Thymus (tissue), 11 donors: Measurements from ENCODE around the gene PROM1. TPM values are rescaled to one million over a fixed set of nuclear protein-coding genes. Genes with fewer than 3 reads are reported as not detected.

Source experiments
- DNase-seq, 9 donors: peaks; one replicate each; pipeline ENCODE4 v3.0.0-alpha.2; 2013; ENCODE audit warnings: low spot score in 9 of 9, low read depth in 6 of 9, missing footprints in 1 of 9
- H3K27ac ChIP-seq, 2 donors: one replicate each; pipeline ENCODE4 v1.5.1; 2013; ENCODE audit warnings: control low read depth in 1 of 2, low read depth in 1 of 2, low read length in 1 of 2, mild to moderate bottlenecking in 1 of 2, moderate library complexity in 1 of 2
- H3K27me3 ChIP-seq, 2 donors: one replicate each; pipeline ENCODE4 v1.5.1; 2013; ENCODE audit warnings: low read length in 1 of 2; ENCODE audit not compliant: control insufficient read depth in 2 of 2, insufficient read depth in 1 of 2
- H3K36me3 ChIP-seq, 2 donors: one replicate each; pipeline ENCODE4 v1.5.1; 2013; ENCODE audit warnings: low read length in 1 of 2, mild to moderate bottlenecking in 1 of 2, moderate library complexity in 1 of 2; ENCODE audit not compliant: control insufficient read depth in 2 of 2, insufficient read depth in 2 of 2
- H3K4me1 ChIP-seq, 2 donors: one replicate each; pipeline ENCODE4 v1.5.1; 2013; ENCODE audit warnings: low read length in 2 of 2; ENCODE audit not compliant: control insufficient read depth in 2 of 2, insufficient read depth in 2 of 2
- H3K4me3 ChIP-seq, 2 donors: one replicate each; pipeline ENCODE4 v1.5.1; 2013; ENCODE audit warnings: low read length in 2 of 2, control low read depth in 1 of 2, mild to moderate bottlenecking in 1 of 2
- H3K9me3 ChIP-seq, 2 donors: one replicate each; pipeline ENCODE4 v1.5.1; 2013; ENCODE audit warnings: low read length in 1 of 2, mild to moderate bottlenecking in 1 of 2; ENCODE audit not compliant: control insufficient read depth in 2 of 2, insufficient read depth in 1 of 2
- WGBS: extraction: QIAGEN DNeasy Blood & Tissue Kit; methylation state at CpG from one replicate; pipeline ENCODE4 v1.1.7; 2013; 5-methylcytosine and 5-hydroxymethylcytosine counted together
- polyA plus RNA-seq: library from polyadenylated mRNA; stranded (reverse); fragments of 200-250 nt; gene quantifications from one replicate; pipeline ENCODE4 v1.2.3, GENCODE V29; 2013
- total RNA-seq: library from RNA; stranded (reverse); fragments of 120-200 nt; gene quantifications from one replicate; pipeline ENCODE4 v1.2.4, GENCODE V29; 2013
- donor health status: healthy.

Gene PROM1
- total and polyA plus RNA-seq, 2 donors: 1.0 to 1.1 TPM

- H3K4me1 ChIP-seq: peaks cover 11 to 14% of the 10 kb centered on the region in 2 donors
- WGBS: 54% methylated on average over 7 of the region's 7 CpGs
- no peaks in the 10 kb centered on the region for H3K27me3 ChIP-seq
- H3K4me3 ChIP-seq: no peak overlapping the region
- H3K36me3 ChIP-seq: no peaks in the 10 kb centered on the region
- peaks cover 0 to 3% of the 10 kb centered on the region in 2 donors for H3K9me3 ChIP-seq
- peak overlapping the region in 1 of 2 donors; percentile 75 for H3K27ac ChIP-seq
- DNase-seq: no peak
These were observed 39.7 kb upstream of the PROM1 start for GRCh38 chr4:16123356-16124084.

- H3K4me1 ChIP-seq: peaks cover 11 to 14% of the 10 kb centered on the region in 2 donors
- peak in 5 of 9 donors; percentile 5 to 38 (median 17) for DNase-seq
- peaks cover 0 to 3% of the 10 kb centered on the region in 2 donors for H3K9me3 ChIP-seq
- no peaks in the 10 kb centered on the region for H3K27me3 ChIP-seq
- peak overlapping the region in 1 of 2 donors; percentile 75 for H3K27ac ChIP-seq
- no peak overlapping the region for H3K4me3 ChIP-seq
- WGBS: 11% methylated on average over 5 of the region's 5 CpGs
- H3K36me3 ChIP-seq: no peaks in the 10 kb centered on the region
These were observed 39.0 kb upstream of the PROM1 start for GRCh38 chr4:16122784-16123183.

- 78% methylated on average over 4 of the region's 4 CpGs for WGBS
- Histone ChIP-seq H3K9me3 (peaks cover 0 to 3% of the 10 kb centered on the region in 2 donors), H3K36me3 (no peaks in the 10 kb centered on the region), H3K27me3 (no peaks in the 10 kb centered on the region), H3K4me1 (peaks cover 11 to 14% of the 10 kb centered on the region in 2 donors), H3K27ac (no peak overlapping the region), H3K4me3 (no peak overlapping the region)
- DNase-seq: no peak
These were observed 38.5 kb upstream of the PROM1 start for GRCh38 chr4:16122308-16122711.

- peaks cover 11 to 14% of the 10 kb centered on the region in 2 donors for H3K4me1 ChIP-seq
- peaks cover 0 to 3% of the 10 kb centered on the region in 2 donors for H3K9me3 ChIP-seq
- DNase-seq: peak in 1 of 9 donors; percentile 5
- H3K36me3 ChIP-seq: no peaks in the 10 kb centered on the region
- no peak overlapping the region for H3K4me3 ChIP-seq
- no peaks in the 10 kb centered on the region for H3K27me3 ChIP-seq
- H3K27ac ChIP-seq: no peak overlapping the region
- WGBS: 94% methylated on average over 4 of the region's 4 CpGs
These were observed 36.9 kb upstream of the PROM1 start for GRCh38 chr4:16120720-16121119.

- no peak for DNase-seq
- Histone ChIP-seq H3K27ac (no peak overlapping the region), H3K9me3 (peaks cover 0 to 3% of the 10 kb centered on the region in 2 donors), H3K4me3 (no peak overlapping the region), H3K36me3 (no peaks in the 10 kb centered on the region), H3K4me1 (peaks cover 11 to 14% of the 10 kb centered on the region in 2 donors), H3K27me3 (no peaks in the 10 kb centered on the region)
- whole genome bisulfite sequencing: 83% methylated on average over 4 of the region's 4 CpGs
These were observed 36.2 kb upstream of the PROM1 start for GRCh38 chr4:16119981-16120380.

- H3K9me3 ChIP-seq: peaks cover 0 to 3% of the 10 kb centered on the region in 2 donors
- H3K4me3 ChIP-seq: no peak overlapping the region
- DNase-seq: no peak
- no peak overlapping the region for H3K27ac ChIP-seq
- H3K27me3 ChIP-seq: no peaks in the 10 kb centered on the region
- 93% methylated on average over 2 of the region's 2 CpGs for WGBS
- H3K36me3 ChIP-seq: no peaks in the 10 kb centered on the region
- H3K4me1 ChIP-seq: peaks cover 7% of the 10 kb centered on the region in 2 donors
These were observed 34.3 kb upstream of the PROM1 start for GRCh38 chr4:16118090-16118489.

- DNase-seq: no peak
- Histone ChIP-seq H3K4me1 (peaks cover 0 to under 1% of the 10 kb centered on the region in 2 donors), H3K27me3 (no peaks in the 10 kb centered on the region), H3K36me3 (no peaks in the 10 kb centered on the region), H3K9me3 (peaks cover 0 to 3% of the 10 kb centered on the region in 2 donors), H3K27ac (no peak overlapping the region), H3K4me3 (no peak overlapping the region)
- WGBS: 94% methylated on average over 5 of the region's 5 CpGs
These were observed 33.3 kb upstream of the PROM1 start for GRCh38 chr4:16117164-16117563.

GRCh38 chr4:16116493-16116990, 32.7 kb upstream of the PROM1 start:
- DNase-seq: no peak
- no peak overlapping the region for H3K4me3 ChIP-seq
- H3K9me3 ChIP-seq: peaks cover 0 to 3% of the 10 kb centered on the region in 2 donors
- no peaks in the 10 kb centered on the region for H3K36me3 ChIP-seq
- H3K27me3 ChIP-seq: no peaks in the 10 kb centered on the region
- 79% methylated on average over 3 of the region's 3 CpGs for WGBS
- no peak overlapping the region for H3K27ac ChIP-seq
- H3K4me1 ChIP-seq: no peaks in the 10 kb centered on the region

- Histone ChIP-seq H3K27me3 (no peaks in the 10 kb centered on the region), H3K4me1 (no peaks in the 10 kb centered on the region), H3K9me3 (peaks cover 0 to 1% of the 10 kb centered on the region in 2 donors), H3K27ac (no peak overlapping the region), H3K4me3 (no peak overlapping the region), H3K36me3 (no peaks in the 10 kb centered on the region)
- no peak for DNase-seq
- WGBS: 96% methylated on average over 7 of the region's 7 CpGs
These were observed 32.2 kb upstream of the PROM1 start for GRCh38 chr4:16116019-16116418.
